Ectodermal cell (in vitro differentiated cells): Measurements from ENCODE around the gene RRP8.

ENCODE experiments used
- H3K27ac ChIP-seq: 2 replicates; pipeline ENCODE4 v1.7.0; 2013; ENCODE audit warnings: mild to moderate bottlenecking, low read depth, low read length; ENCODE audit not compliant: insufficient read depth, poor library complexity, severe bottlenecking
- H3K27me3 ChIP-seq: 2 replicates; pipeline ENCODE4 v1.7.0; 2013; ENCODE audit warnings: mild to moderate bottlenecking, low read length; ENCODE audit not compliant: insufficient read depth, control insufficient read depth, poor library complexity, severe bottlenecking
- H3K36me3 ChIP-seq: one replicate; pipeline ENCODE4 v1.7.0; 2013; ENCODE audit warnings: low read length; ENCODE audit not compliant: control insufficient read depth, insufficient read depth
- H3K4me1 ChIP-seq: one replicate; pipeline ENCODE4 v1.7.0; 2013; ENCODE audit warnings: low read length; ENCODE audit not compliant: control insufficient read depth, insufficient read depth
- H3K4me3 ChIP-seq: 2 replicates; pipeline ENCODE4 v1.7.0; 2013; ENCODE audit warnings: low read depth, low read length, control low read depth; ENCODE audit not compliant: insufficient read depth
- H3K9me3 ChIP-seq: 2 replicates; pipeline ENCODE4 v1.7.0; 2013; ENCODE audit warnings: mild to moderate bottlenecking, low read length, moderate library complexity; ENCODE audit not compliant: control insufficient read depth
- WGBS, 2 experiments: methylation state at CpG; one replicate each; pipeline ENCODE4 v1.1.7; 2013; ENCODE audit warnings: missing lambda C conversion rate in 2 of 2; 5-methylcytosine and 5-hydroxymethylcytosine counted together

Gene RRP8

DNA sequence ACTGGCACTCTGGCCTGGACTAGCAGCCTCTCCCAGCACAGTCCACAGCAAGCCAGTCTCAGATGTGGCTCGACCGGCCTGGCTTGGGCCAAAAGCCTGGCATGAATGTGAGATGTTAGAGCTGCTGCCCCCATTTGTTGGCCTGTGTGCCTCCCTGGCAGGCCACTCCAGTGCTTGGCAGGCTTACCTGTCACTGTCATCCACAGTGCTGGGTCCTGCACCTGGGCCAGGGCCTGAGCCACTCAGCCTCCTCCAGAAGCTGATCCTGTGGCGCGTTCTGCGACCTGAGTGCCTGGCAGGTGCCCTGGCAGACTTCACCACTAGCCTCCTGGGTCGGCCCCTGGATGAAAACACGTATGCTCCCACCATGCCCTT is 36.1 kb downstream of the RRP8 start:
- H3K36me3 ChIP-seq, result no peaks in the 10 kb centered on the region
- no peaks in the 10 kb centered on the region for H3K27me3 ChIP-seq
- 93 to 94% methylated on average over 7 of the region's 7 CpGs for WGBS, 2 experiments
- no peak overlapping the region for H3K27ac ChIP-seq
- H3K4me1 ChIP-seq, result peaks cover 5% of the 10 kb centered on the region
- H3K4me3 ChIP-seq, result no peak overlapping the region
- H3K9me3 ChIP-seq, result no peaks in the 10 kb centered on the region

DNA sequence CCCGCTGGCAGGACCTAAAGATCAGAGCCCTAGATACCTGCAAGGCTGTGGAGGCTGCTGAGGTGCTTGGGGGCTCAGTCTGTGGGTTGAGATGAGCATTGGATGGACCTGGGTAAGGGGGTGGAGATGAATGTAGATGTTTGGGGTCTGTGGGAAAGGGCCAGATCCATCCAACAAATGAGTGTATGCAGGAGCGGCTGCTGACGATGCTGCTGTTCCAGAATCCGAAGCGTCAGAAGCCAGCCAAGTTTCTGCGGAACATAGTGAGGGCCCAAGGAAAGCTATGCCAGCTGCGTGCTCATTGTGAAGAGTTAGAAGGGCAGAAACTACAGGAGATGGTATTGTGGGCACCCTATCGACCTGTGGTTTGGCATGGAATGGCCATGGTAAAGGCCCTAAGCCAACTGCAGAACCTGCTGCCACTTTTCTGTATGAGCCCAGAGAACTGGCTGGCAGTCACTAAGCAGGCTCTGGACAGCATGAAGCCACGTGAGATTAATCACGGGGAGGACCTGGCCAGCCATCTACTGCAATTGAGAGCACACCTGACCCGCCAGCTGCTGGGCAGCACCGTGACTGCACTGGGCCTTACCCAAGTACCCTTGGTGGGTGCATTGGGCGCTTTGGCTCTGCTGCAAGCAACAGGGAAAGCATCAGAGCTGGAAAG is 36.6 kb downstream of the RRP8 start:
- peaks cover 5% of the 10 kb centered on the region for H3K4me1 ChIP-seq
- no peak overlapping the region for H3K27ac ChIP-seq
- H3K9me3 ChIP-seq, result no peaks in the 10 kb centered on the region
- H3K36me3 ChIP-seq, result no peaks in the 10 kb centered on the region
- no peak overlapping the region for H3K4me3 ChIP-seq
- 87 to 90% methylated on average over 13 of the region's 13 CpGs for WGBS, 2 experiments
- H3K27me3 ChIP-seq, result no peaks in the 10 kb centered on the region

DNA sequence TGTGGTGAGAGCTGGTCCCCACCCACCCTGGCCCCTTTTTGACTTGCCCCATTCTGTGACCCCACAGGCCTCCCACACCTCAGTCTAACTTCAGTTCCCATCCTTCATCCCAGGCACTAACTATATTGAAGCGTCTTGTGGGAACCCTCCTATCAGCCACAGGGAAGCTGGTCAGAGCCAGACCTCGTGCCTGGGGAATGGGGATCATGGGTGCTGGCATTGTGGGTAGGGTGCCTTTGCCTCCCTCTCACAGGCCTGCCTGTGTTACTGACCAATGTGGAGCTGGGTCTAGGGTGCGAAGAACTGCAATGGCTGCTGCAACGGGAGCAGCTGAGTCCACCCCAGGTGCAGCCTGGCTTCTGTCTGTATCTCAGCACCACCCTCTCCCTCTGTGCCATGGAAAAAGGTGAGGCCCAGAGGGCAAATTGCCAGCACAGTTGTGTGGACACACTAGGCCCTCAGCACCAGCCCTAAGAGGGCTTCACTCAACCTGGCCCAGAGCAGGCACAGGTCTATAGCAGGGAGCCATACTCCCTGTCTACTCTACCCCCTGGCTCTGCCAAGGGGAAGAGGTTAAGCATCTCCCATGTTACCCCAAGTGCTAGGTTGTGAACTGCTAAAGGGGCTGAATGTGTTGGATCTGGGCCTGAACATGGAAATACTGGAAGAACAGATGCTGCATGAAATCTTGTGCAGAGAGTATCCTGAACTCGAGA is 37.3 kb downstream of the RRP8 start:
- H3K27ac ChIP-seq, result no peak overlapping the region
- H3K4me1 ChIP-seq, result peaks cover 5% of the 10 kb centered on the region
- no peaks in the 10 kb centered on the region for H3K27me3 ChIP-seq
- H3K36me3 ChIP-seq, result no peaks in the 10 kb centered on the region
- WGBS, 2 experiments, result 90 to 95% methylated on average over 5 of the region's 5 CpGs
- H3K4me3 ChIP-seq, result no peak overlapping the region
- H3K9me3 ChIP-seq, result no peaks in the 10 kb centered on the region

DNA sequence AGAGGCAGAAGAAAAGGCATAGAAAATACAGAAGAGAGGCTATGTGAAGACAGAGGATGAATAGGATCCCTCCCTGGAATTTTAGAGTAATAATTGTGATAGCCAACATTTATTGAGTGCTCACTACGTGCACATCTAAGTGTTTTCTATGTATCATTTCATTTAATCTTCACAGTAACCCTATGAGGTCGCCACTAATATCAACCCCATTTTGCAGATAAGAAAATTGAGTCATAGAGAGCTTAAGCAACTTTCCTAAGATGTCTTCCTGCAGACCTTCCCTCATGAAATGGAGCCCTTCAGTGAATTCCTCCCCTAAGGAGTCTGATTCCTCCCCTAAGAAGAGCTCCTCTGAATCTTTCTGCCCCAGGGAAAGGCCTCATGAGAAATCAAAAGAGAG is 38.1 kb downstream of the RRP8 start:
- WGBS, 2 experiments, result 60% methylated on average over 2 of the region's 2 CpGs
- Histone ChIP-seq H3K4me1 (peaks cover 5% of the 10 kb centered on the region), H3K4me3 (no peak overlapping the region), H3K27ac (no peak overlapping the region), H3K9me3 (no peaks in the 10 kb centered on the region), H3K27me3 (no peaks in the 10 kb centered on the region), H3K36me3 (no peaks in the 10 kb centered on the region)

DNA sequence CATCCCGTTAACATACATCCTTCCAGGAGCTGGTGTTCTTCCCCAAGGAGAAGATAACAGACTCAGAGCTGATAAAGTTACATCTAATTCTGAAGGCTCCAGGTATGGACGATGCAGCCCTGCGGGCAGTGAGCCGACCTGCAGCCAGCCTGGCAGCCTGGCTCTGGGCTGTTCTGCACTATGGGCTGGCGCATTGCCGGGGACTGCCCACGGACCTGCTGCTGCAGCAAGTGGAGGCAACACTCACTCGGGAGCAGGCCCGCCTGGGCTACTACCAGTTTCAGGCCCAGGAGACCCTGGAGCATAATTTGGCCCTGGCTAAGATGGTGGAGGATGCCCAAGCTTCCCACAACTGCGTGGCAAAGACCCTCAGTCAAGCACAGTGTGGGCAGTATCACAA is 39.7 kb downstream of the RRP8 start:
- H3K9me3 ChIP-seq, result no peaks in the 10 kb centered on the region
- no peak overlapping the region for H3K4me3 ChIP-seq
- no peak overlapping the region for H3K27ac ChIP-seq
- no peaks in the 10 kb centered on the region for H3K36me3 ChIP-seq
- H3K27me3 ChIP-seq, result no peaks in the 10 kb centered on the region
- H3K4me1 ChIP-seq, result peaks cover 2% of the 10 kb centered on the region
- 94 to 96% methylated on average over 10 of the region's 10 CpGs for WGBS, 2 experiments

DNA sequence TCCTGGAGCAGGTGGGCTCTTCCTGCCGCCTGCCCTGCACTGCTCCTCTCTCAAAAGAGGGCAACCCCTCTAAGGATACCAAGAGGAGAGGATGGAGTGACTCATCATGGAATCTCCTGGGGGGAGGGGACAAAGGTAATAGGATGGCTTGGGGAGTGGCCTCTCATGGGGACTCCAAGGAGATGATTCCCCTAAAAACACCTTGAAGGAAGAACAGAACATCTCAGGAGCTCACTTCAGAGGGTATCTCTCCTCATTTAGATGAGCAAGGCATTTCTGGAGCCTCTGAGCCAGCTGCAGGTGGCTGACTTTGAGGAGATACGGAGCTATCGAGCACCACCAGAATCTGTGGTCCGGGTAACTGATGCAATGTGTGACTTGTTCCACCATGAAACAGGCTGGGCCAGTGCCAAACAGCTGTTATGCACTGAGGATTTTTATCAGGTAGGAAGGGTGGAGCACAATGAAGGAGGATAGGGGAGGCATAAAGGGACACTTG is 40.2 kb downstream of the RRP8 start:
- Histone ChIP-seq H3K9me3 (no peaks in the 10 kb centered on the region), H3K4me1 (no peaks in the 10 kb centered on the region), H3K27me3 (no peaks in the 10 kb centered on the region), H3K36me3 (no peaks in the 10 kb centered on the region), H3K27ac (no peak overlapping the region), H3K4me3 (no peak overlapping the region)
- 94% methylated on average over 4 of the region's 4 CpGs for WGBS, 2 experiments

DNA sequence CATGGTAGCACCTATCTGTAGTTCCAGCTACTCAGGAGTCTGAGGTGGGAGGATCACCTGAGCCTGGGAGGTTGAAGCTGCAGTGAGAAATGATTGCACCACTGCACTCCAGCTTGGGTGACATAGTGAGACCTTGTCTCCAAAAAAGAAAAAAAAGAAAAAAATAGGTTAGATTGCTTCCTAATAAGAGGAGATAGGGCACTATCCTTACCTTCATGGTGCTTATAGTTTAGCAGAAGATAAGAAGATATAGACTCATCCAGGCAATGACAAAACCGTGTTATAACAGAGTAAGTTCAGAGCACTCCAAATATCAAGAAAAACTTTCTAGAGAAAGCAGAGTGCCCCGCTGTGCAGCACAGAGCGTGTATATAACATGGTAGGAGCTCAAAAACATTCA is 42.1 kb downstream of the RRP8 start:
- Histone ChIP-seq H3K36me3 (no peaks in the 10 kb centered on the region), H3K9me3 (no peaks in the 10 kb centered on the region), H3K4me3 (no peak overlapping the region), H3K4me1 (no peaks in the 10 kb centered on the region), H3K27me3 (no peaks in the 10 kb centered on the region), H3K27ac (no peak overlapping the region)
- 88 to 100% methylated on average over 3 of the region's 3 CpGs for WGBS, 2 experiments

DNA sequence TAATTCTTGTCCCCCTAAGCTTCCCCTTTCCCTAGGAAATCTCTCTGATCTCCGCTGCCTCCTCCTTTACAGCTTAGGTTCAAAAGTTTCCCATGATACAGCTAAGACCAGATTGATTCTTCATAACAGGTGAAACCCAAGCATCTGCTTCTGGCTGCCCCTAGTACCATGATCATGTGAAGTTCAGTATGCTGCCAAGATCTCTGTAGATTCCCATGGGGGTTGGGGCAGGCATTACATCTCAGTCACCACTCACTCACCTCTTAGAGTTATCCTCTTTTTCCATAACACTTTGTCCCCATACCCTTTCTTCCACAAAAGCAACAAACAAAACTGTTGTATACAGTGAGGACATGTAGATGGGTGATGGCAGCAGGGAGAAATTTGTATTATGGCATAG is 44.0 kb downstream of the RRP8 start:
- no peaks in the 10 kb centered on the region for H3K9me3 ChIP-seq
- no peak overlapping the region for H3K4me3 ChIP-seq
- 80 to 98% methylated on average over 1 of the region's 1 CpG for WGBS, 2 experiments
- no peaks in the 10 kb centered on the region for H3K27me3 ChIP-seq
- no peak overlapping the region for H3K27ac ChIP-seq
- H3K36me3 ChIP-seq, result no peaks in the 10 kb centered on the region
- no peaks in the 10 kb centered on the region for H3K4me1 ChIP-seq

DNA sequence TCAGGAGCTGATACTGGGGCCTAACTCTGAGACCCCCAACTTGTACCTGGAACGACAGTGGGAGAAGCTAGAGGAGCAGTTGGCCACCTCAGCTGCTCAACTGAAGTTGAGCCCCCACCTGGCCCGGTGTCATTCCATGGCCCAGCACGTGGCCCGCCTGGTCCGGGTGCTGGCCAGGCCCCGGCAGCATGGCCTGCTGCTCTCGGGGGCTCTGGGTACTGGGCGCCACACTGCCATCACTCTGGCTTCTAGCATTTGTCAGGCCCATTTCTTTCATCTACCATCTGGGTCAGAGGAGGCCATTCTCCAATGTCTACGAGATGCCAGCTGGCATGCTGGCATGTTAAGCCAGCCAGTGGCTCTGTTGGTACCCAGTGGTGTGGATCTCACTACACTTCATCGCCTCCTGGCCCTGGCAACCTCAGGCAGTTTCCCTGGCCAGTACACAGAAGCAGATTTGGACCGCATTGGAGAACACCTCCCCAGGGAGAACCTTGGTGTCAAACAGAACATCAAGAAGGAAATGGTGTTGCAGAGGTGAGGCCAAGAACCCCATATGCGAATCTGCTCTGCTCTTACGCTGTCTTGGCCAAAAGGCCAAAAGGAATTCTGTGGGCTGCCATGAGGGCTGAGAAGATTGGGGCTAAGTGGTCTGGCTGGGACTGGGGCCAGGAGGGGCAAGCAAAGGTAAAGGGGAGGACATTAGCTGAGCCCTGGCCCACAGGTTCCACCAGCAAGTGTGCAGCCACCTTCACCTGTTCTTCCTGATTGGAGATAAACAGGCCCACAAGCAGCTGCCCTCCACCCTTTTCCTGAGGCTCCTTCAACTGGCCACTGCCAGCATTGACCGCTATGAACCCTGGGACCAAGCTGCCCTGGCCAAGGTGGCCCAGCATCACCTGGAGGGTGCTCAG is 45.4 kb downstream of the RRP8 start:
- Histone ChIP-seq H3K4me1 (no peaks in the 10 kb centered on the region), H3K36me3 (no peaks in the 10 kb centered on the region), H3K27me3 (no peaks in the 10 kb centered on the region), H3K9me3 (no peaks in the 10 kb centered on the region), H3K4me3 (no peak overlapping the region), H3K27ac (no peak overlapping the region)
- 93 to 94% methylated on average over 14 of the region's 14 CpGs for WGBS, 2 experiments

DNA sequence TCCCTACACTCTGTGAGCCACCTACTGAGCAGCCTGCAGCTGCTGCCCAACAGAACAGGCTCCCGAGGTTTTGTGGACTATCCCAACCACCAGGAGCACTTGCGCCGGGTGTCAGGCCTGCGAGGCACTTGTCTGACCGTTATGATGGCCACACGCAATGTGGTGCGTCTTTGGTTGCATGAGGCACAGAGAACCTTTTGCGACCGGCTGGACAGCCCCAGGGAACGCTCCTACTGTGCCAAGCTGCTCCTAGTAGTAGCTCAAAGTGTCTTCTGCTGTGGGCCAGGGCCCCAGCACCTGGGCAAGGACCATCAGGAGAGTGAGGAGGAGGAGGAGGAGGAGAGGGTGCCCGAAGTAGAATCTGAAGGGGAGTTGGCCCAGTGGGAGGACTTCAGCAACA is 46.4 kb downstream of the RRP8 start:
- Histone ChIP-seq H3K4me1 (no peaks in the 10 kb centered on the region), H3K27me3 (no peaks in the 10 kb centered on the region), H3K9me3 (no peaks in the 10 kb centered on the region), H3K27ac (no peak overlapping the region), H3K4me3 (no peak overlapping the region), H3K36me3 (no peaks in the 10 kb centered on the region)
- 95 to 96% methylated on average over 11 of the region's 11 CpGs for WGBS, 2 experiments
